ENCODE measurements around the gene MYOZ3.

GRCh38 chr5:150638053-150638444, 23.0 kb upstream of the MYOZ3 start:
- no peak for TF ChIP-seq EP300 (conservative IDR thresholded peaks at IDR 0.05; ENCODE audit: poor library complexity, severe bottlenecking)
- no peak for TF ChIP-seq EZH2 (IDR thresholded peaks at IDR 0.05; ENCODE audit: borderline replicate concordance, insufficient read depth, low read length, poor library complexity, severe bottlenecking)
- TF ChIP-seq CTCF (IDR thresholded peaks at IDR 0.05; ENCODE audit: poor library complexity, severe bottlenecking) = no peak
- TF ChIP-seq REST (IDR thresholded peaks at IDR 0.05; ENCODE audit: borderline replicate concordance) = no peak
- no peak for TF ChIP-seq RAD21 (conservative IDR thresholded peaks at IDR 0.05)
- no peak for TF ChIP-seq TAF1 (IDR thresholded peaks at IDR 0.05; ENCODE audit: low read depth)
- no peak for TF ChIP-seq SMC3 (conservative IDR thresholded peaks at IDR 0.05; ENCODE audit: poor library complexity)
- TF ChIP-seq POLR2AphosphoS5 (IDR thresholded peaks at IDR 0.05) = no peak
